Activated CD4-positive, alpha-beta memory T cell treated with anti-CD3 and anti-CD28 coated beads for 36 hours (primary cell): Measurements from ENCODE around the gene ALKBH2. TPM values are rescaled to one million over a fixed set of nuclear protein-coding genes. Genes with fewer than 3 reads are reported as not detected.

Experiments used
- CTCF ChIA-PET: fragments of 350-600 bp; sonication (Branson Sonifier 250); formaldehyde crosslinking; loops from one replicate; lab custom pipeline; 2021; ENCODE audit warnings: antibody characterized with exemption, inconsistent platforms; lab: Charles Lee
- POLR2A ChIA-PET: fragments of 350-600 bp; sonication (Branson Sonifier 250); formaldehyde crosslinking; loops from one replicate; lab custom pipeline; 2021; ENCODE audit warnings: antibody characterized with exemption; lab: Charles Lee
- DNase-seq: peaks from one replicate; pipeline ENCODE4 v3.0.0-alpha.2; 2020
- H3K27ac Mint-ChIP-seq: one replicate; pipeline ENCODE4 v1.8.0; 2021; ENCODE audit warnings: mixed read lengths
- H3K27me3 Mint-ChIP-seq: one replicate; pipeline ENCODE4 v1.8.0; 2021; ENCODE audit warnings: mixed read lengths
- H3K36me3 Mint-ChIP-seq: one replicate; pipeline ENCODE4 v1.8.0; 2021; ENCODE audit warnings: mixed read lengths
- H3K4me1 Mint-ChIP-seq: one replicate; pipeline ENCODE4 v1.8.0; 2021; ENCODE audit warnings: low read depth, mixed read lengths
- H3K4me3 Mint-ChIP-seq: one replicate; pipeline ENCODE4 v1.8.0; 2021; ENCODE audit warnings: mild to moderate bottlenecking, mixed read lengths
- H3K9me3 Mint-ChIP-seq: one replicate; pipeline ENCODE4 v1.8.0; 2021; ENCODE audit warnings: mixed read lengths
- intact Hi-C: fragments of 100-400 bp; cut with micrococcal nuclease; formaldehyde crosslinking; loops from one replicate; pipeline ENCODE4 v1.15.1; 2023
- total RNA-seq, 2 experiments: library from RNA; stranded (reverse); gene quantifications; one replicate each; pipeline ENCODE4 v1.2.3, GENCODE V29; 2021

The ALKBH2 gene
- 10 to 100 TPM; 23.9 to 28.6 TPM for total RNA-seq

DNA sequence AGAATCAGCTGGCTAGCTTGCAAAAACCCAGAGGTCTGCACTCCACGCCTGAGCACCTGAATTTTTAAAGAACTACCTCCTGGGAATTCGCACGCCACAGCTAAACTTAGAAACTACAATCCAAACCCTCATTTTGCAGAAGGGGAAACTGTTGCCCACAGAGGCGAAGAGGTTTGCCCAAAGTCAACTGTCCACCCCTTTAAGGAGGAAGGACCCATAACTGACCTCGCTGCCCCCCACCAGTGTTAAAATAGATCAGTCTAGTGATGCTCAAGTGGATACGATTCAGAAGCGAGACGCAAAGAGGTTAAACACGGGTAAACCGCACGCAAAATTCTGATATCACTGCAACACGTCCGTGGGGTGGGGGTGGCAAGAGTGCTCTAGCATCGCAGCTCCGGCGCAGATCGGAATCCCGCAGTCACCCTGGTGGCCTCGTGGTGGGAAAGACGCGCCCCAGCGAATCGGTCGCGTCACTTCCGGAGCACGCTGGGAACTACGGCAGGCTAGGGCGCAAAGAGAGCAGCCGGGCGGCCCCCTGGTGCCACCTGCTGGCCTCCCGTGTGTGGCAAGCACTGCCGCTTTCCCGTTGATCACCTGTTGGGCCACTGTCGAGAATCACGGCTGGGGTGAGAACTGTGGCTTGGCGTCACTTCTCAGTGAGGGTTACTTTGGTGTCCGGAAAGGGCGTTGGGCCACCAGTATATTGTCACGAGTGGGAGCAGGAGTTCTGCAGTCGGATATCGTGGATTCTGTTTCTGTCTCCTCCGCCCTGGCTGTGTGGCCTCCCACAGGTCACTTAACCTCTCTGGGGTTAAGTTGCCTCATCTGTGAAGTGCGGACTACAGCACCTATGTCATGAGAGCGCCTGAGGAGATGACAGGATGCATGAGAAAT is at the start of gene ALKBH2:
Gene ALKBH2, minus strand, starts transcription at position 451 of the 897 bp plus-strand sequence. CDS start 686 bp downstream, outside the sequence.
- ChIA-PET CTCF (interaction anchor here (0.6 to 6.1 kb wide), 27 partner anchors 8 to 532 kb away, joined by 3 to 39 read pairs (median 4); partner anchors contain the start of genes ACACB, SART3, SVOP and USP30), POLR2A (interaction anchor here (0.8 to 1.5 kb wide), 4 partner anchors 9 to 236 kb away, joined by 3 to 6 read pairs (median 4); partner anchors contain the start of genes SSH1 and USP30)
- Mint-ChIP-seq H3K27me3 (no peaks in the 10 kb centered on the region), H3K9me3 (no peaks in the 10 kb centered on the region), H3K27ac (peak within 1 kb of the TSS; percentile 81), H3K4me1 (peaks cover 34% of the 10 kb centered on the region), H3K4me3 (peak within 1 kb of the TSS; percentile 71), H3K36me3 (peaks cover 23% of the 10 kb centered on the region)
- peak; percentile 97 for DNase-seq
- intact Hi-C loops: loop anchor here (1.0 to 10.0 kb wide), 10 partner anchors 40 to 524 kb away; partner anchors contain the start of genes CORO1C, SELPLG and SSH1

DNA sequence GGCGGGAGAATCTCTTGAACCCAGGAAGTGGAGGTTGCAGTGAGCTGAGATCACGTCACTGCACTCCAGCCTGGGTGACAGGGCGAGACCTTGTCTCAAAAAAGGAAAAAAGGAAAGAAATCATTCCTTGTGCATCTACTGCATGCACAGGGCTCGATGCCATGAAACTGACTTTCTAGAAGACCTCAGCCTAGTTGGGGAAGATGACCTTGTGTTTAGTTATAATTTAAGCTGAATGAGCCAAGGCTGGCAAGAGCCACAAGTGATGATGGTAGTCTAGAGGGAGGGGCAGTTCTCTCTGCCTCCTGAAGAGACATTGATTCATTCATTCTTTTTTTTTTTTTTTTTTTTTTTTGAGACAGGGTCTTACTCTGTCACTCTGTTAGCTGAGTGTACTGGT is 47.3 kb upstream of the ALKBH2 start:
- POLR2A ChIA-PET: no interaction called here
- Mint-ChIP-seq H3K4me1 (peaks cover 4% of the 10 kb centered on the region), H3K4me3 (no peak overlapping the region), H3K36me3 (peaks cover under 1% of the 10 kb centered on the region), H3K9me3 (peaks cover 6% of the 10 kb centered on the region), H3K27me3 (no peaks in the 10 kb centered on the region), H3K27ac (no peak overlapping the region)
- CTCF ChIA-PET: no interaction called here
- DNase-seq: no peak
- intact Hi-C loops: no loop called here

DNA sequence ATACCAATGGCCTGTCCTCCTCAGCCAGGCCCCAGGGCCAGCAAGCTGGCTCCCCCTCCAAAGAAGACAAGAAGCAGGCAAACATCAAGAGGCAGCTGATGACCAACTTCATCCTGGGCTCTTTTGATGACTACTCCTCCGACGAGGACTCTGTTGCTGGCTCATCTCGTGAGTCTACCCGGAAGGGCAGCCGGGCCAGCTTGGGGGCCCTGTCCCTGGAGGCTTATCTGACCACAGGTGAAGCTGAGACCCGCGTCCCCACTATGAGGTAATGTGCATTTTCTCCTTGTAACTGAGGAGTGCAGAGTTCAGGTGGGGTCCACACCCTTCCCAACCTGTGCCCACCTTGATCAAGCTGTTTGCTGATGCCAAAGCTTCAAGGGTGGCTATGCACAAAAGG is 46.5 kb upstream of the ALKBH2 start:
- peaks cover 6% of the 10 kb centered on the region for H3K9me3 Mint-ChIP-seq
- no peak overlapping the region for H3K4me3 Mint-ChIP-seq
- no peaks in the 10 kb centered on the region for H3K27me3 Mint-ChIP-seq
- ChIA-PET CTCF (interaction anchor here (0.7 kb wide), 1 partner anchor 246 kb away, joined by 4 read pairs; no protein-coding TSS in a partner anchor), POLR2A (no interaction called here)
- intact Hi-C loops: no loop called here
- H3K4me1 Mint-ChIP-seq: peaks cover 4% of the 10 kb centered on the region
- peaks cover 1% of the 10 kb centered on the region for H3K36me3 Mint-ChIP-seq
- no peak overlapping the region for H3K27ac Mint-ChIP-seq
- no peak for DNase-seq

DNA sequence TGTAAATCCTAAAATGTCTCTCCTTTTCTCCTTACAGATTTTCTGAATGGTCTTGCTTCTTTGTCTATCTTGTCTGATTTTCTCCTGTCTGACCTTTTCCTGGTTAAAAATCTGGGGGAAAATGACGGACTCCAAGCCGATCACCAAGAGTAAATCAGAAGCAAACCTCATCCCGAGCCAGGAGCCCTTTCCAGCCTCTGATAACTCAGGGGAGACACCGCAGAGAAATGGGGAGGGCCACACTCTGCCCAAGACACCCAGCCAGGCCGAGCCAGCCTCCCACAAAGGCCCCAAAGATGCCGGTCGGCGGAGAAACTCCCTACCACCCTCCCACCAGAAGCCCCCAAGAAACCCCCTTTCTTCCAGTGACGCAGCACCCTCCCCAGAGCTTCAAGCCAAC is 46.1 kb upstream of the ALKBH2 start:
- Mint-ChIP-seq H3K4me1 (peaks cover 4% of the 10 kb centered on the region), H3K27me3 (no peaks in the 10 kb centered on the region), H3K36me3 (peaks cover 1% of the 10 kb centered on the region), H3K27ac (no peak overlapping the region), H3K9me3 (peaks cover 6% of the 10 kb centered on the region), H3K4me3 (no peak overlapping the region)
- ChIA-PET POLR2A (no interaction called here), CTCF (interaction anchor here (0.7 kb wide), 1 partner anchor 246 kb away, joined by 4 read pairs; no protein-coding TSS in a partner anchor)
- no peak for DNase-seq
- intact Hi-C loops: no loop called here

DNA sequence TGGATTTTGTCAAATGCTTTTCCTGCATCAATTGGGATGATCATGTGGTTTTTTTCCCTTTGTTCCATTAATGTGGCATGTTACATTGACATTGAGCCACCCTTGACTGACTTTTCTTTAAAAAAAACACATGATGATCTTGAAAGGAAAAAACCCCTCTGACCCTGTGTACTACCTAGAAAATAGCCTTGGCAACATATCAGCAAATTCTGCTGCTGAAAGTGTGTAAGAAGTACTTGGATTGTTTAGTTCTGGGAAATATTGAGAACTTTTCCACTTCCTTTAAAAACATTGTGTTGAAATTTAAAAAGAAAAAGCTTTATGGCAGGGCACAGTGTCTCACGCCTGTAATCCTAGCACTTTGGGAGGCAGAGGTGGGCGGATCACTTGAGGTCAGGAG is 43.8 kb upstream of the ALKBH2 start:
- peaks cover 1% of the 10 kb centered on the region for H3K36me3 Mint-ChIP-seq
- H3K4me3 Mint-ChIP-seq: no peak overlapping the region
- POLR2A ChIA-PET: no interaction called here
- peaks cover 6% of the 10 kb centered on the region for H3K9me3 Mint-ChIP-seq
- DNase-seq: no peak
- no peaks in the 10 kb centered on the region for H3K27me3 Mint-ChIP-seq
- H3K4me1 Mint-ChIP-seq: no peaks in the 10 kb centered on the region
- CTCF ChIA-PET: interaction anchor here (1.1 kb wide), 1 partner anchor 25 kb away, joined by 4 read pairs; no protein-coding TSS in a partner anchor
- intact Hi-C loops: no loop called here
- no peak overlapping the region for H3K27ac Mint-ChIP-seq

DNA sequence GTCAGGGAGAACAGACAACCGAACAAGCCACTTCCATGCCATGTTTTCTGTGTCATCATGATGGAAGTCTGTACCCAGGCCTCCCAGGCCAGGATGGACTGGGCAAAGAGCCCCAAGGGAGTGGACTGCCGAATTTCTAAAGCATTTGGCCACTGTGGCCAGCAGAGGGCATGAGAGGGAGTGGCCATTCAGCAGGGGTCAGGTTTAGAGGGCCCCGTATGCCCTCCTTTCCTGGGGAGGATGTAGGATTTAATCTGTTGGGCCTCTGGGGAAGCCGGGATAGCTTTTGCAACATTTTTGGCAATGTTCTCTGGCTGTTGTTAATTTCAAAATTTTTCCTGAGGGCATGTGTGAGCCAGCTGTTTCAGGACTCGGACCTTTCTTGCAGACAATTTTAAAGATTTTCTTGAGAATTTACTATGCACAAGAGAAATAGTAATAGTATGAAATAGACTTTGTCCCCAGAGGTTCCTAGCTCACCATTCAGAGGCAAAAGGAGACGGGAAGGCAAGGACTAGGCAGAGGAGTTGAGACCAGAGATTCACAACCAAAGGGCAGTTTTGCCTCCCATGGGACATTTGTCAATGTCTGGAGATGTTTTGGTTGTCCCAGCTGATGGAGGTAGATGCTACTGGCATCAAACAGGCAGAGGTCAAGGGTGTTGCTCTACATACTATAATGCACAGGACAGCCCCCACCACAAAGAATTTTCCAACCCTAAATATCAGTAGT is 41.1 kb upstream of the ALKBH2 start:
- ChIA-PET POLR2A (no interaction called here), CTCF (interaction anchor here (0.9 to 1.2 kb wide), 2 partner anchors 18 to 22 kb away, joined by 3 read pairs; no protein-coding TSS in a partner anchor)
- Mint-ChIP-seq H3K36me3 (peaks cover 1% of the 10 kb centered on the region), H3K4me1 (no peaks in the 10 kb centered on the region), H3K4me3 (no peak overlapping the region), H3K27ac (no peak overlapping the region), H3K27me3 (no peaks in the 10 kb centered on the region), H3K9me3 (peaks cover 6% of the 10 kb centered on the region)
- intact Hi-C loops: no loop called here
- no peak for DNase-seq

DNA sequence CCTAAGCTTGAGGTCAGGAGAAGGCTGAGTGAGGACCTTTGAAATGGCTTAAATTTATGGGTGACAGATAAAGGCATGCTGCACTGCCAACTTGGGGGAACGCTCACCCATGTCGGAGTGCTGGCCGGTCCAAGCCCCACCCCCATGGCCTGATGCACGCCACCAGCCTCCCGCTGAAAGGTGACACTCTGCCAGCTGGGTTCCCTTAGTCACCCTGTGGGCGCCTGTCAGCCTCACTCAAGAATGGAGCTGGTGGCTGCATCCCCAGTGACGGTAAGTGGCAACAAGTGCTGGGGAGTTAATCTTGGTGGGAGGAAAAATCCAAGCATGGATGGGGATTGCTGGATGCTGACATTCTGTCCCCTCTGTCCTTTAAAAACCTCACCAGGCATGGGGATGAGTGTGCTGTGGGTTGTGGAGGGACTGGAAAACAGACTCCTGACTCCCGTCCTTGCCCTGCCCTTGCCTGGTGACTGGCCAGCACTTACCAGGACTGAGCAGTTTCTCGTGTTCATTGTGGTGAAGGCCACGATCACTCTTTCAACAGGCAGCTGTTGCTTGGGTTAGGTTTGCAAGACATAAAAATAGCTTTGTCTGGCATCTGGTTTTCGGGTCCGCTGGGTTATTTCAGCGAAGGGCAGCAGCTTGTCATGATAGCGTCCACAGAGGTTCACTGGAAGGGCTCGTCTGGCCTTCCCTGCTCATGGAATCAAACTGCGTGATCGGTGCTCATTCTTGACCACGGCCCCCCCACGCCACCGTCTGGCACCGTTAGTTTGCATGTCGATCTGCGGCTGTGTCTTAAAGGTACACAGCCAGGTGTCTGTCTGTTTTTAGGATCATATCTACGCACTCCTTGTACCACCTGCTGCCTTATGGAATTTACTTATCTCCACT is 38.1 kb upstream of the ALKBH2 start:
- DNase-seq: no peak
- peaks cover 3% of the 10 kb centered on the region for H3K9me3 Mint-ChIP-seq
- intact Hi-C loops: no loop called here
- peaks cover 1% of the 10 kb centered on the region for H3K36me3 Mint-ChIP-seq
- POLR2A ChIA-PET: no interaction called here
- CTCF ChIA-PET: no interaction called here
- no peaks in the 10 kb centered on the region for H3K4me1 Mint-ChIP-seq
- H3K27ac Mint-ChIP-seq: no peak overlapping the region
- no peak overlapping the region for H3K4me3 Mint-ChIP-seq
- no peaks in the 10 kb centered on the region for H3K27me3 Mint-ChIP-seq

DNA sequence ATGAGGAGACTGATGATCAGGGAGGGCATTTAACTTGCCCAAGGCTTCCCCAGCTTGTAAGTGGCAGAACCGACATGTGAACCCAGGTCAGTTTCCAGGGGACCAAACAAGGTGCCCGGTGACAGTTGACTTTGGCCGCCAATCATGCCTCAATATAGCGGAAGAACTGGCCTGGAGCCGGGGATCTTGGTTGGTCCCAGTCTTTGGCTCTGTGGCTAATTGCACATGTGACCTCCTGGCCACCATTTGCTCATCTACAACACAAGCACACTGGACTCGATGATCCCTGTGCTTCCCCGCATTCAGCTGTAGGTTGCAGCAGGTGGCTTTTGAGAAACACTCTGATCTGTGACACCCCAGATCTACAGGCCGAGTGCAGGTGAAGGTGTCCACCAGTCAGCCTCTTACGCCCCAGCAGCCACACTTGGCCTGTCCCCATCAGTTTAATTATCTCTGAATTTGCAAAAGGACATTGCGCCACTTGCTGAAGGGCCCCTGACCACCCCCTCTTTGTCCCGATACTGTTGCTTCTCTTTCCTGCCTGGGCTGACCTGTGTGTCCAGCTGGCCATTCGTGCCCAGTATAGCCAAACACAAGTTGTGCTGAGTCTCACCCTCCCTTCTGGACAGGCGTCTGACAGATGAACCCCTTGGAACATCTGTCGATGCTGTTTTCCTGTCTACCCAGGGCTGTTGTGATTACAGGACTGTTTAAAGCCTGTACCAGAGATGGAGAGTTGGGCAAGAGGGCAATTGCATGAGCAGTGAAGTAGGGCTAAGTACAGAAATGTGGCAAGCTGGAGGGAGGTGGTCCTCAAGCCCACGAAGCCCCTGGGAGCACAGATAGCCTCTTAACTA is 37.3 kb upstream of the ALKBH2 start:
- CTCF ChIA-PET: no interaction called here
- Mint-ChIP-seq H3K4me1 (no peaks in the 10 kb centered on the region), H3K9me3 (no peaks in the 10 kb centered on the region), H3K27me3 (no peaks in the 10 kb centered on the region), H3K27ac (no peak overlapping the region), H3K4me3 (no peak overlapping the region), H3K36me3 (peaks cover 1% of the 10 kb centered on the region)
- intact Hi-C loops: no loop called here
- DNase-seq: no peak
- POLR2A ChIA-PET: no interaction called here

DNA sequence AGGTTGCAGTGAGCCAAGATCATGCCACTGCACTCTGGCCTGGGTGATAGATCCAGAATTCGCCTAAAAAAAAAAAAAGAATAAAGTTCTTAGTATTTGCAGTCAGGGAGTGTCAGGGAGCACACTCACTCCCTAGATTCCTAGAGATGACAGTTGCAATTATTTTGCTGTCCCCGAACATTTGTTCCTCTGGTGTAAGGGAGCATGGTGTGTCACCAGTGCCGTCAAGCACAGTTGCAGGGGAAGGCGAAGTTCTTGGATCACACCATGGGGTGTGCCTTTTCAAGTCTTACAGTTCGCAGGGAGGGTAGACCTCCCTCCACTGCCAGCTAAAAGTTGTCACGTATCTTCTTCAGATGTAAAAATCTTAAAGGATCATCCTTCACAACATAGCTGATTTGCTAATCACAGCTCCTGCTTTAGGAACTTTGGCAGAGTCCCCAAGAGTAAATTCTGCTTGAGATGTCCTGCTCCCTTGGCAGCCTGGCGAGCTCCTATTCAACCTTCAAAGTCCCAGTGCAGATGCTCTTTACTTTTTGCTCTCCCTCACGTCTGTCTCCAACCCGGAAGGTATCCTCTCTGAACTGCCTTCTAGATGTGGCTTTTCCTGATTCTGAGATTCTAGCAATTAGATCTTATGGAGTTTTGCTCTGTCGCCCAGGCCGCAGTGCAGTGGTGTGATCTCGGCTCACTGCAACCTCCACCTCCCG is 34.4 kb upstream of the ALKBH2 start:
- Mint-ChIP-seq H3K4me3 (no peak overlapping the region), H3K9me3 (no peaks in the 10 kb centered on the region), H3K27ac (no peak overlapping the region), H3K36me3 (no peaks in the 10 kb centered on the region), H3K27me3 (no peaks in the 10 kb centered on the region), H3K4me1 (no peaks in the 10 kb centered on the region)
- CTCF ChIA-PET: no interaction called here
- no peak for DNase-seq
- POLR2A ChIA-PET: no interaction called here
- intact Hi-C loops: no loop called here

DNA sequence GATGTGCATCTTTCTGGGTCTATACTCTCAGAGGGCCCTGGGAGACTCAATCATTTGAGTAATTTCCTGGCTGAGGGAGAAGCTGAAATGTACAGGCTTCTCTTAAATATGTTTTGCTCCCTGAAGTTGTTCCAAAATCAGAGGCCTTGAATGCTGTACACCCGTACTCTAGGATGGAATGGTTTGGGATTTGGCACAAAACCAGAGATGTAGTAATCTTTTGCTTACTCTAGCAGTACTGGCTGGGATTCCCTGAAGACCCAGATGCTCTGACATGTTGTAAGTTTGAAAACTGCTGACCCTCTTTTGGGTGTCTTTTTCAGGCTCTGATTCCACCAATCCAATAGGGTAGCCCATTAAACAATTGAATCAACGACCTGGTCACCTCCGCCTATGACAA is 33.5 kb upstream of the ALKBH2 start:
- no peak for DNase-seq
- Mint-ChIP-seq H3K4me1 (no peaks in the 10 kb centered on the region), H3K36me3 (no peaks in the 10 kb centered on the region), H3K27ac (no peak overlapping the region), H3K27me3 (no peaks in the 10 kb centered on the region), H3K4me3 (no peak overlapping the region), H3K9me3 (no peaks in the 10 kb centered on the region)
- POLR2A ChIA-PET: no interaction called here
- intact Hi-C loops: no loop called here
- CTCF ChIA-PET: interaction anchor here (1.0 kb wide), 1 partner anchor 15 kb away, joined by 6 read pairs; no protein-coding TSS in a partner anchor
